ENCODE measurements around the gene C17orf67. TPM values are rescaled to one million over a fixed set of nuclear protein-coding genes. Genes with fewer than 3 reads are reported as not detected.

Gene C17orf67
- total and polyA plus RNA-seq, 2 of the 13 experiments (the other 11 are each of a cell fraction or from before 2014, with no cell fraction given), result 0.41 to 0.86 TPM

GRCh38 chr17:56779898-56780777 lies 53.6 kb downstream of the C17orf67 start (continued):
- TF ChIP-seq SALL2 (CRISPR knock-in tag; IDR thresholded peaks at IDR 0.05) (peak; percentile 73; the same call in 1 of the 2 replicates), PRPF4 (IDR thresholded peaks at IDR 0.05; ENCODE audit: low read depth, low read length, poor library complexity, severe bottlenecking) (no peak), HMGXB4 (CRISPR knock-in tag; IDR thresholded peaks at IDR 0.05; ENCODE audit: borderline replicate concordance in 1 of 2, low read depth in 1 of 2) (peak; percentile 65 to 90; a peak in 3 of 4 replicates), ZBTB20 (CRISPR knock-in tag; IDR thresholded peaks at IDR 0.05; ENCODE audit: borderline replicate concordance, low read depth) (no peak), ZBED4 (CRISPR knock-in tag; IDR thresholded peaks at IDR 0.05; ENCODE audit: borderline replicate concordance) (no peak), RAD21 (CRISPR knock-in tag; IDR thresholded peaks at IDR 0.05) (peak; percentile 97), ZNF644 (CRISPR knock-in tag; IDR thresholded peaks at IDR 0.05; ENCODE audit: low read depth) (no peak), MLXIP (CRISPR knock-in tag; IDR thresholded peaks at IDR 0.05; ENCODE audit: borderline replicate concordance) (no peak), TEAD2 (CRISPR knock-in tag; IDR thresholded peaks at IDR 0.05) (no peak), FOXK1 (CRISPR knock-in tag; IDR thresholded peaks at IDR 0.05; ENCODE audit: borderline replicate concordance, low read depth) (no peak), ZNF432 (CRISPR knock-in tag; IDR thresholded peaks at IDR 0.05; ENCODE audit: borderline replicate concordance) (no peak), ZNF503 (CRISPR knock-in tag; IDR thresholded peaks at IDR 0.05) (no peak), ZSCAN20 (CRISPR knock-in tag; IDR thresholded peaks at IDR 0.05; ENCODE audit: borderline replicate concordance) (peak; percentile 96), GATAD2A (CRISPR knock-in tag; IDR thresholded peaks at IDR 0.05) (0 out of 2 replicates have a peak, but pooled peaks have one; percentile 33)
- TF ChIP-seq, protein P1, sequence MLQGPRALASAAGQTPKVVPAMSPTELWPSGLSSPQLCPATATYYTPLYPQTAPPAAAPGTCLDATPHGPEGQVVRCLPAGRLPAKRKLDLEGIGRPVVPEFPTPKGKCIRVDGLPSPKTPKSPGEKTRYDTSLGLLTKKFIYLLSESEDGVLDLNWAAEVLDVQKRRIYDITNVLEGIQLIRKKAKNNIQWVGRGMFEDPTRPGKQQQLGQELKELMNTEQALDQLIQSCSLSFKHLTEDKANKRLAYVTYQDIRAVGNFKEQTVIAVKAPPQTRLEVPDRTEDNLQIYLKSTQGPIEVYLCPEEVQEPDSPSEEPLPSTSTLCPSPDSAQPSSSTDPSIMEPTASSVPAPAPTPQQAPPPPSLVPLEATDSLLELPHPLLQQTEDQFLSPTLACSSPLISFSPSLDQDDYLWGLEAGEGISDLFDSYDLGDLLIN (CRISPR knock-in tag; IDR thresholded peaks at IDR 0.05; ENCODE audit: borderline replicate concordance), result no peak
